Measurements from ENCODE around the gene KLK8.

Gene KLK8

DNA sequence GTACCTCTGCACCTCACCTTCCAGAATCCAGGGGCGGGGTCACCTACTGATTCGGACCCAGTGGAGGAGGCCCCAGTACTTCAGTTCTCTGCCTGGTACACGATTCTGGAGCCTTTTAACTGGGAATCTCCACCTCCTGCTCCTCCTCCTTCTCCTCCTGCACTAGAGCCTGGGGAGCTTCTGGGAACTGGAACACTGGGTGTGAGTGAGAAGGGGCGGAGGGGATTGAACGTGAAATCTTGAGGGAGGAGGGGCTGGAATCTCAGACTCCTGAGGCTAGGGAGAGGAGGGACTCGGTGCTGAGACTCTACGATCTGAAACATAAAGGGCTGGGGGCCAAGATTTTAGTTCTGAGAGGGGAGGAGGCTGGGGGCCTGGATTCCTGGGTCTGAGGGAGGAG lies at the start of gene KLK8:
Gene KLK8, minus strand, starts transcription at position 90 of the 400 bp plus-strand sequence. CDS start 437 bp downstream, outside the sequence.
- in situ Hi-C loops (cut with MboI; ENCODE audit: low sequenced_read_pairs) = no loop called here

- in situ Hi-C loops (cut with MboI; ENCODE audit: low sequenced_read_pairs) = no loop called here
These were observed 45.6 kb upstream of the KLK8 start for GRCh38 chr19:51047031-51047335.

DNA sequence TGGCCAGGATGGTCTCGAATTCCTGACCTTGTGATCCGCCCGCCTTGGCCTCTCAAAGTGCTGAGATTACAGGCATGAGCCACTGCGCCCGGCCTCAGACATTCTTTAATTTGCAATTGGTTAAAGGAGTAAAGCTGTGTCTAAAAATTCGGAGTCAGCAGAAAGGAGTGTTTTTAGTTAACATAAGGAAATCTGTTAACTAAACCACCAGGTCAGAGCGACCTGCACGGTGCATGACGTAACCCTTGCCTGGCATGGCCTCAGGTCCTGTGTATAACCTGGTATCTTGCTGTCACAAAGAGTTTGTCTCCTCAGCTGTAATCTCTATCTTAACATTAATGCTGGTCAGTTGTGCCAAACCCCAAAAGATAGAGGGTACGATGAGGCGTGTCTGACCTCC lies 42.9 kb upstream of the KLK8 start:
- in situ Hi-C loops (cut with MboI; ENCODE audit: low sequenced_read_pairs) = no loop called here

DNA sequence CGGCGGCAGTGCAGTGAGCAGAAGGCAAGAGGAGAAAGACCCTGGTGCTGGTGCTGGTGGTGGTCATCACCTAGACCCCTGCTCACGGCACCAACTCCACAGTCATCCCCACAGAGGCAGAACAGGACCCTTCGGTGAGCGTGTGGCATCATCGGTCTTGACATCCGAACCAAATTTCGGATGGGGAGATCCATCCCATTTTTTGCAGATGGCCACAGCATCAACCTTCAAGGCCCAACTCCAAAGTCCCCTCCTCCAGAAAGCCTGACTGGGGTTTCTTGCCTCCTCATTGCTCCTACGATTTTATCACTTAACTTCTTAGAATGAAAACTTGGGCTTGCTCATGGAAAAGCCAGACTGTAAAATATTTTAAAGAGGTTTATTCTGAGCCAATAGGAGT lies 42.1 kb upstream of the KLK8 start:
- in situ Hi-C loops (cut with MboI; ENCODE audit: low sequenced_read_pairs) = no loop called here

DNA sequence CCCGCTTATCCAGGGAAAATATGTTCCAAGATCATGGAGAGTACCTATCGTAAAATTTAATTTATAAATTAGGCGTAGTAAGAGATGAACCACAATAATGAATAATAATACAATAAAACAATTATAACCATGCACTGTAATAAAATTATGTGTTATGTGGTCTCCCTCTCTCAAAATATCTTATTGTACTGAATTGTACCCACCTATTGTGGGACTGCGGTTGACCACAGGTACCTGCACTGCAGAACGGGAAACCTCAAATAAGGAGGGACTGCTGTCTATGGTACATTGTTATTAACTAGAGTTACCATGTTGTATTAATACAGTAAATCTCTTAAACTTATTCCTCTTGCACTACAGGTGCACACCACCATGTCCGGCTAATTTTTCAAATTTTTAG lies 38.7 kb upstream of the KLK8 start:
- in situ Hi-C loops (cut with MboI; ENCODE audit: low sequenced_read_pairs) = no loop called here

DNA sequence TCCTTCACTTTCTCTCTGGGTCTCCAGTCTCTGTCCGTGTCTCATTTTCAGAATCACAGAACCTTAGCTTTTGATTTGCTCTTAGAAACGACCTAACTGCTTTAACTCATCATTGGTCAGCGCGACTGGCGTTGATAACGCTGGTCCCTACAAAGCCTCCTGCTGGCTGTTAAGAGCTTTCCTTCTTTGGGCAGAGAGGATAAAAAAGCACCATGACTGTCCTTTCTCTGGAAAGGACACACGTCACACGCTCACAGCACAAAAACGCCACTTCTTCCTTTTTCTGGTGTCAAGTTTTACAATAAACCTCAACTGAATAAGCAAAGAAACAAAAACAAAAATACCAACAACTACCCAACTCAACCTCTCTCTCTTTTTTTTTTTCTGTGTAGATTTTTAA lies 35.1 kb upstream of the KLK8 start:
- in situ Hi-C loops (cut with MboI; ENCODE audit: low sequenced_read_pairs) = no loop called here

- in situ Hi-C loops (cut with MboI; ENCODE audit: low sequenced_read_pairs) = no loop called here
These were observed 33.3 kb upstream of the KLK8 start, which contains the start of gene KLK12 for GRCh38 chr19:51034704-51035103. Gene KLK12 (minus strand): TSS chr19:51035002. CDS start chr19:51034621, 381 bp downstream.

DNA sequence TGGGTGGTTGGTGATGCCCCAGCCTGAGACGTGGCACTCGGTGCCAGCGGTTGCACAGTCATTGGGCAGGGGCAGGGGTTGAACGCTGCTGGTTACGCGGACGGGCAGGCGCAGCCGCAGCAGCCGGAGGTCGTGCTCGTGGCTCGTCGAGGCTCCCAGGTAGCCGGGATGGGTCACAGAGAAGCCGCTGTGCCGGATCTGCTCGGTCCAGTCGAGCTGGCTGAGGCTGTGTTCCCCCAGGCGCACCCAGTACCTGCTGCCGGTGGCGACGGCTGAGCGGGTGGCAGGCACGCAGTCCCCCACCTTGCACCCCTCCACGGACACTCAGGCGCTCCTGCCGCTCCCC lies 30.4 kb upstream of the KLK8 start:
- in situ Hi-C loops (cut with MboI; ENCODE audit: low sequenced_read_pairs) = no loop called here

- in situ Hi-C loops (cut with MboI; ENCODE audit: low sequenced_read_pairs) = no loop called here
These were observed 29.9 kb upstream of the KLK8 start for GRCh38 chr19:51031220-51031879.

- in situ Hi-C loops (cut with MboI; ENCODE audit: low sequenced_read_pairs) = no loop called here
These were observed 29.2 kb upstream of the KLK8 start for GRCh38 chr19:51030631-51031030.

DNA sequence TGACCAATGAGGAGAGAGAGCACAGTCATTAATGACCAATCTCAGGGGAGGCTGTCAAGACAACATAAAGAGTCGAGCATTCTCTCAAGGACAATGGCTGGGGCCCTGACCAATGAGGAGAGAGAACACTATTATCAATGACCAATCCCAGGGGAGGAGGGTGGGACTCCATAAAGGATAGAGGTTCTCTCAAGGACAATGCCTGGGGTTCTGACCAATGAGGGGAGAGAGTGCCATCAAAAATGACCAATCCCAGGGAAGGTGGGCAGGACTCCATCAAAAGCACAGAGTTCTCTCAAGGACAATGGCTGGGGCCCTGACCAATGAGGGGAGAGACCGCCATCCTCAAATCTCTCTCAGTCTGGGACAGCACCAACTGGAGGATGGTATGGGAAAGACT lies 28.3 kb upstream of the KLK8 start:
- in situ Hi-C loops (cut with MboI; ENCODE audit: low sequenced_read_pairs) = no loop called here

GRCh38 chr19:51027873-51028272 lies 26.5 kb upstream of the KLK8 start:
- in situ Hi-C loops (cut with MboI; ENCODE audit: low sequenced_read_pairs) = no loop called here

GRCh38 chr19:51027126-51027806 lies 25.9 kb upstream of the KLK8 start:
- in situ Hi-C loops (cut with MboI; ENCODE audit: low sequenced_read_pairs) = no loop called here

DNA sequence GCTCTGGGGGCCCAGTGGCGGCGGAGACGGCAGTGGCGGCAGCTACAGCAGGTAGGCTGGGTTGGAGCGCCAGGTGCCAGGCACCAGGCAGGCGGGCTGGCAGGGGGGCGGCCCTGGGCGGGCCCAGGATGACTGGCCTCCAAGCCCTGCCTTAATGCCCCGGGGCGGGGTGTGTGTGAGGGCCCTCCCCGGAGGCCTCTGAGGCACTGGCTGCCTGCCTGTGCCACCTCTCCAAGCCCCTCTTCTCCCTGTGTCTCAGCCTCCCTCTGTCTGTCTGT lies 25.1 kb upstream of the KLK8 start, which contains the start of gene KLK11:
Gene KLK11, minus strand, starts transcription at position 63 of the 278 bp plus-strand sequence. CDS start 985 bp downstream, outside the sequence.
- in situ Hi-C loops (cut with MboI; ENCODE audit: low sequenced_read_pairs) = no loop called here

DNA sequence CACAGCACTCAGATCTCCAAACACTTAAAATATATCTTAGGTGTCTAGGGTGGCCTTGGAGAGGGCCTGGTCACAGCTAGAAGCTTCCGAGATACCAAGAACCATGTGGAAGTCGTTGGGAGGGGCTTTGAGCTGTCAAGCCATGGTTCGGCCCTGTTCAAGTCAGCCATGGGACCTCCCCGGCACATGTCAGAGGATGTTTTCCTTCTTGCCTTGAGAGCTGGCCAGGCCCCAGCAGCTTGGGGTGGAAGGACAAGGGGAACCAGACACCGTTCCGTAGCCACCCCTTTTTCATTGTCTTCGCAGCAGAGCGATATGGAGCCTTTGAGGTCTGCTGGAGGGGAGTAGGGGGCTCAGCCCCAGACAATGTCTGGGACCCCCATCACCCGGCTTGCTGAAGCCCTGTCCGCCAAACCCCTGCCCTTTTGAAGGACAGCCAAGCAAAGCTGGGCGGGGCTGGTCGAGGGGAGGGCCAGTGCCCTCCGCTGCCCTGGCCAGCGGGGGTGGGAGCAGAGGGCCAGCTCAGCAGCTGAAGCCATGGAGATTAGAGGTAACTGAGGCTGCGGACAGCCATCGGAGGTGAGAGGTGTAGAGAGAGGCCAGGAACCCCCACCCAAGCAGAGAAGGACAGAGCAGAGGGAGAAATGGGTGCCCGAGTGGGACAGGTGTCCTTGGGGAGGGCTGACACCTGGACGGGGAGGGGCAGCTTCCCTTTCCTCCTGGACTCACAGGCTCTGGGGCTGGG lies 24.6 kb upstream of the KLK8 start:
- in situ Hi-C loops (cut with MboI; ENCODE audit: low sequenced_read_pairs) = no loop called here

GRCh38 chr19:51025401-51025800 lies 24.0 kb upstream of the KLK8 start:
- in situ Hi-C loops (cut with MboI; ENCODE audit: low sequenced_read_pairs) = no loop called here

- in situ Hi-C loops (cut with MboI; ENCODE audit: low sequenced_read_pairs) = no loop called here
These were observed 23.5 kb upstream of the KLK8 start for GRCh38 chr19:51024924-51025323.

- in situ Hi-C loops (cut with MboI; ENCODE audit: low sequenced_read_pairs) = no loop called here
These were observed 22.5 kb upstream of the KLK8 start for GRCh38 chr19:51023946-51024345.

- in situ Hi-C loops (cut with MboI; ENCODE audit: low sequenced_read_pairs) = no loop called here
These were observed 21.1 kb upstream of the KLK8 start for GRCh38 chr19:51022526-51022925.

GRCh38 chr19:51020988-51021651 lies 19.7 kb upstream of the KLK8 start:
- in situ Hi-C loops (cut with MboI; ENCODE audit: low sequenced_read_pairs) = no loop called here

DNA sequence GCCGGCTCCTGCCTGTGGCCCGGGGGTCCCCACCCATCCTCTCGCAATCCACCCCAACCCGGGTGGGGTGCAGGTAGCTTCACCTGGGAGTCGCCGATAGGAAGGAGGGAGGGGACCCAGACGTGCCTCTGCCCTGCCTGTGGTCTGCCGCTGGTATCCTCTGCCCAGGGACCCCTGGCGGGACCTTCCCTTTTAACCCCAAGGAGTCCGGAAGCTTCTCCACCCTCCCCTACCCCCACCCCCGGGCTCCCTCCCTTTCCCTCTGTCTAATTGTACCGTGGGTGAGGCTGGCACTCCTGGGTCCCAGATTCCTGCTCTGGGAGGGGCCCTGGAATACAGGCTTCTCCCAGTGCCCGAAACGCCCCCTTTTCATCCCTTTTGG lies 18.1 kb upstream of the KLK8 start, which contains the start of gene KLK10:
Gene KLK10, minus strand, starts transcription at position 166 of the 382 bp plus-strand sequence. CDS start 579 bp downstream, outside the sequence.
- in situ Hi-C loops (cut with MboI; ENCODE audit: low sequenced_read_pairs) = no loop called here
